ENCODE results near the gene SRPX2.

GRCh38 chrX:100695991-100696390, 52.0 kb downstream of the SRPX2 start:
- TF ChIP-seq, protein P1, sequence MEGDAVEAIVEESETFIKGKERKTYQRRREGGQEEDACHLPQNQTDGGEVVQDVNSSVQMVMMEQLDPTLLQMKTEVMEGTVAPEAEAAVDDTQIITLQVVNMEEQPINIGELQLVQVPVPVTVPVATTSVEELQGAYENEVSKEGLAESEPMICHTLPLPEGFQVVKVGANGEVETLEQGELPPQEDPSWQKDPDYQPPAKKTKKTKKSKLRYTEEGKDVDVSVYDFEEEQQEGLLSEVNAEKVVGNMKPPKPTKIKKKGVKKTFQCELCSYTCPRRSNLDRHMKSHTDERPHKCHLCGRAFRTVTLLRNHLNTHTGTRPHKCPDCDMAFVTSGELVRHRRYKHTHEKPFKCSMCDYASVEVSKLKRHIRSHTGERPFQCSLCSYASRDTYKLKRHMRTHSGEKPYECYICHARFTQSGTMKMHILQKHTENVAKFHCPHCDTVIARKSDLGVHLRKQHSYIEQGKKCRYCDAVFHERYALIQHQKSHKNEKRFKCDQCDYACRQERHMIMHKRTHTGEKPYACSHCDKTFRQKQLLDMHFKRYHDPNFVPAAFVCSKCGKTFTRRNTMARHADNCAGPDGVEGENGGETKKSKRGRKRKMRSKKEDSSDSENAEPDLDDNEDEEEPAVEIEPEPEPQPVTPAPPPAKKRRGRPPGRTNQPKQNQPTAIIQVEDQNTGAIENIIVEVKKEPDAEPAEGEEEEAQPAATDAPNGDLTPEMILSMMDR (IDR thresholded peaks at IDR 0.05): no peak
- no peak for TF ChIP-seq POLR2A (IDR thresholded peaks at IDR 0.05)
